ENCODE results near the gene SMDT1. TPM values are rescaled to one million over a fixed set of nuclear protein-coding genes. Genes with fewer than 3 reads are reported as not detected.
A peak's percentile ranks its signal among the peaks of the same experiment; 100 is the strongest.

The SMDT1 gene
- total and polyA plus RNA-seq, 2 donors from 2014 or later = 113 to 264 TPM

DNA sequence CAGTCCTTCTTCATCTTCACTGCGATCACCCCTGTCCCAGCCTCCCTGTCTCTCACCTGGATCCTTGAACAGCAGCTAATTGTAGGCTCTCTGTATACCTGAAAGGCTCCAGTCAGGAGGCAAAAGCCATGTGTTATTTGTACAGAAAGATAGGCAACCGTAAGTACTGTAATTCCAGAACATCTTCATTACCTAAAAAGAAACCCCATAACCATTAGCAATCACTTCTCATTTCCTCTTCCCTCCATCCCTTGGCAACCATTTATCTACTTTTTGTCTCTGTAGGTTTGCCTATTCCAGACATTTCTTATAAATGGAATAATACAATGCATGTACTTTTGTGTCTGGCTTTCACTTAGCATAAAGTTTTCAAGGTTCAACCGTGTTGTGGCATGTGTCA, 26.7 kb upstream of the SMDT1 start:
- FAIRE-seq = no peak

DNA sequence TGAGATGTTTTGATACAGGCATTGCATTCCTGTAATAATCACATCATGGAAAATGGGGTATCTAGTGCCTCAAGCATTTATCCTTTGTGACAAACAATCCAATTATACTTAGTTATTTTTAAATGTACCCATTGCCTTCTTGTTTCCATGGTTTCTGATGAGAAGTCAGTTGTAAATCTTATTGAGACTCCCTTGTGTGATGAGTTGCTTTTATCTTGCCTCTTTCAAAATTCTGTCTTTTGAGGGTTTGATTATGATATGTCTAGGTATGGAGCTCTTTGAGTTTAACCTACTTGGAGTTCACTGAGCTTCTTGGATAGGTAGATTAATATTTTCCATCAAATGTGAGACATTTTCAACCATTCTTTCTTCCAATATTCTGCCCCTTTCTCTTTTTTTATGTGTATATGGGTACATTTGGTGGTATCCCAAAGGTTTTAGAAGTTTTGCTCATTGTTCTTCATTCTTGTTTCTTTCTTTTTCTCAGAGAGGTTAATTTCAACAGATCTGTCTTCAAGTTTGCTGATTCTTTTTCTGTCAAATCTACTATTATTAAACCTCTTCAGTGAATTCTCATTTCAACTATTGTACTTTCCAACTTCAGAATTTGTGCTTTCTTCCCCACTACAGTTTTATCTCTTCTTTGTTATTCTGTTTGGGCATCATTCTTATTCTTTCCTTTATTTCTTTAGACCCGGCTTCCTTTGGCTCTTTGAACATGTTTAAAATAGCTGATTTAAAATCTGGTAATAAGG, 22.6 kb upstream of the SMDT1 start:
- H3K9ac ChIP-seq (ENCODE audit: low read length in 3 of 3) = no peak overlapping the region
- FAIRE-seq = no peak

More for the DNA sequence above, 26.7 kb upstream of the SMDT1 start:
- Histone ChIP-seq H3K4me1 (ENCODE audit: control insufficient read depth in 2 of 3, insufficient read depth in 2 of 3, low read depth in 1 of 3, low read length in 3 of 3) (no peaks in the 10 kb centered on the region), H3K9ac (ENCODE audit: low read length in 3 of 3) (no peak overlapping the region), H3K27me3 (ENCODE audit: control insufficient read depth, insufficient read depth, low read length) (no peaks in the 10 kb centered on the region), H3K27ac (ENCODE audit: low read depth in 2 of 2, low read length in 2 of 2) (no peak overlapping the region), H3K4me3 (ENCODE audit: low read length in 3 of 3) (no peak overlapping the region), H3K36me3 (ENCODE audit: control insufficient read depth in 2 of 3, insufficient read depth in 3 of 3, low read length in 3 of 3) (no peaks in the 10 kb centered on the region), H3K9me3 (ENCODE audit: control insufficient read depth in 2 of 3, insufficient read depth in 1 of 3, low read length in 3 of 3) (peaks cover 0 to 9% (median 0%) of the 10 kb centered on the region in 3 donors)
- intact Hi-C loops (cut with DNase I) = no loop called here
- no peak for DNase-seq
- no peak for TF ChIP-seq CTCF (IDR thresholded peaks at IDR 0.05; ENCODE audit: borderline replicate concordance, extremely low read depth, insufficient read depth)

DNA sequence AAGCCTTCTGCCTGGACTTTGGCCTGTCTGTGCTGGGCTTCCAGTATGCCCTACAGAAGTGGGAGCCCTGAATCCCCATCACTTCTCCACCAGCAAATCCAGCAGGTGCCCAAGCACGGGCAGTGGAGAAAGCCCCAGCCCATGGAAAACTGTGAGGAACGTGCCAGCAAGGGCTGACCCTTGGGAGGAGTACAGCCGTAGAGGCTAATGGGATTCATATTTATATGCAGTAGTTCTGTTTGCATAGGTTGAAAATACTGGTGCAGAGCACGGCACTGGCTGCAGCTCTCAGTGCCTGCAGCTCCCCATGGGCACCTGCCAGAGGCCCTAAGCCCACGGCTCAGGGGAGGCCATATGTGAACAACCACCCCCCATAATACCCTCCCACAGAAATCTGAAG, 19.0 kb upstream of the SMDT1 start:
- Histone ChIP-seq H3K36me3 (ENCODE audit: control insufficient read depth in 2 of 3, insufficient read depth in 3 of 3, low read length in 3 of 3) (peaks cover 0 to 18% (median 12%) of the 10 kb centered on the region in 3 donors), H3K4me3 (ENCODE audit: low read length in 3 of 3) (no peak overlapping the region), H3K27me3 (ENCODE audit: control insufficient read depth, insufficient read depth, low read length) (no peaks in the 10 kb centered on the region), H3K4me1 (ENCODE audit: control insufficient read depth in 2 of 3, insufficient read depth in 2 of 3, low read depth in 1 of 3, low read length in 3 of 3) (peaks cover 0 to 5% (median 4%) of the 10 kb centered on the region in 3 donors), H3K9ac (ENCODE audit: low read length in 3 of 3) (no peak overlapping the region), H3K9me3 (ENCODE audit: control insufficient read depth in 2 of 3, insufficient read depth in 1 of 3, low read length in 3 of 3) (peaks cover 0 to 9% (median 0%) of the 10 kb centered on the region in 3 donors), H3K27ac (ENCODE audit: low read depth in 2 of 2, low read length in 2 of 2) (no peak overlapping the region)
- no peak for TF ChIP-seq CTCF (IDR thresholded peaks at IDR 0.05; ENCODE audit: borderline replicate concordance, extremely low read depth, insufficient read depth)
- intact Hi-C loops (cut with DNase I) = no loop called here
- DNase-seq (peak in 1 of 5 donors; percentile 27), FAIRE-seq (no peak)

More for the DNA sequence above, 22.6 kb upstream of the SMDT1 start:
- H3K9me3 ChIP-seq (ENCODE audit: control insufficient read depth in 2 of 3, insufficient read depth in 1 of 3, low read length in 3 of 3) = peaks cover 0 to 9% (median 0%) of the 10 kb centered on the region in 3 donors
- intact Hi-C loops (cut with DNase I) = no loop called here
- TF ChIP-seq CTCF (IDR thresholded peaks at IDR 0.05; ENCODE audit: borderline replicate concordance, extremely low read depth, insufficient read depth) = no peak
- H3K27me3 ChIP-seq (ENCODE audit: control insufficient read depth, insufficient read depth, low read length) = no peaks in the 10 kb centered on the region
- H3K4me3 ChIP-seq (ENCODE audit: low read length in 3 of 3) = no peak overlapping the region
- no peak overlapping the region for H3K27ac ChIP-seq (ENCODE audit: low read depth in 2 of 2, low read length in 2 of 2)
- H3K36me3 ChIP-seq (ENCODE audit: control insufficient read depth in 2 of 3, insufficient read depth in 3 of 3, low read length in 3 of 3) = peaks cover 0 to 18% (median 6%) of the 10 kb centered on the region in 3 donors
- no peak for DNase-seq
- H3K4me1 ChIP-seq (ENCODE audit: control insufficient read depth in 2 of 3, insufficient read depth in 2 of 3, low read depth in 1 of 3, low read length in 3 of 3) = no peaks in the 10 kb centered on the region

Measured in kidney (tissue), 14 donors.